Skeletal muscle satellite cell (primary cell): ENCODE results near the gene SEZ6L2.
"Not testable (repeated sequence)": the region's sequence is repeated elsewhere in the genome, so short reads cannot be mapped to it uniquely, and the experiment has no call there.

Source experiments
- H3K27me3 ChIP-seq: 2 replicates; pipeline ENCODE4 v1.7.0; 2013; ENCODE audit warnings: low read length; ENCODE audit not compliant: control insufficient read depth, insufficient read depth
- H3K36me3 ChIP-seq: 2 replicates; pipeline ENCODE4 v1.7.0; 2013; ENCODE audit warnings: mild to moderate bottlenecking, control low read depth, low read length; ENCODE audit not compliant: insufficient read depth
- H3K4me1 ChIP-seq: 2 replicates; pipeline ENCODE4 v1.7.0; 2013; ENCODE audit warnings: low read length; ENCODE audit not compliant: control insufficient read depth, insufficient read depth
- H3K4me2 ChIP-seq: 2 replicates; pipeline ENCODE4 v1.7.0; 2013; ENCODE audit warnings: mild to moderate bottlenecking, low read length
- H3K4me3 ChIP-seq: 2 replicates; pipeline ENCODE4 v1.7.0; 2013; ENCODE audit warnings: low read length
- H3K9ac ChIP-seq: 2 replicates; pipeline ENCODE4 v1.7.0; 2013; ENCODE audit warnings: mild to moderate bottlenecking, low read depth, low read length, moderate library complexity
- H3K9me3 ChIP-seq: replicated peaks from 2 replicates; pipeline ENCODE4 v1.7.0; 2013; ENCODE audit warnings: mild to moderate bottlenecking, control low read depth, low read length

Gene SEZ6L2

GRCh38 chr16:29922326-29922725 lies 23.0 kb upstream of the SEZ6L2 start:
- Histone ChIP-seq H3K4me1 (peaks cover 17% of the 10 kb centered on the region), H3K9me3 (no peaks in the 10 kb centered on the region), H3K27me3 (no peaks in the 10 kb centered on the region), H3K4me2 (no peak overlapping the region), H3K9ac (no peak overlapping the region), H3K36me3 (peaks cover 48% of the 10 kb centered on the region), H3K4me3 (no peak overlapping the region)

- Histone ChIP-seq H3K4me3 (no peak overlapping the region), H3K4me1 (peaks cover 6% of the 10 kb centered on the region), H3K36me3 (peaks cover 55% of the 10 kb centered on the region), H3K27me3 (no peaks in the 10 kb centered on the region), H3K9ac (no peak overlapping the region), H3K9me3 (no peaks in the 10 kb centered on the region), H3K4me2 (no peak overlapping the region)
These were observed 21.7 kb upstream of the SEZ6L2 start for GRCh38 chr16:29921034-29921385.

- H3K27me3 ChIP-seq: no peaks in the 10 kb centered on the region
- no peak overlapping the region for H3K9ac ChIP-seq
- H3K4me2 ChIP-seq: no peak overlapping the region
- H3K4me1 ChIP-seq: peaks cover 6% of the 10 kb centered on the region
- no peaks in the 10 kb centered on the region for H3K9me3 ChIP-seq
- no peak overlapping the region for H3K4me3 ChIP-seq
- H3K36me3 ChIP-seq: peaks cover 55% of the 10 kb centered on the region
These were observed 21.1 kb upstream of the SEZ6L2 start for GRCh38 chr16:29920288-29921033.

GRCh38 chr16:29916979-29917378 lies 17.6 kb upstream of the SEZ6L2 start:
- Histone ChIP-seq H3K4me2 (no peak overlapping the region), H3K4me1 (no peaks in the 10 kb centered on the region), H3K9ac (no peak overlapping the region), H3K27me3 (no peaks in the 10 kb centered on the region), H3K9me3 (no peaks in the 10 kb centered on the region), H3K4me3 (no peak overlapping the region), H3K36me3 (peaks cover 63% of the 10 kb centered on the region)

- no peak overlapping the region for H3K9ac ChIP-seq
- H3K27me3 ChIP-seq: no peaks in the 10 kb centered on the region
- H3K4me1 ChIP-seq: no peaks in the 10 kb centered on the region
- no peak overlapping the region for H3K4me2 ChIP-seq
- peaks cover 54% of the 10 kb centered on the region for H3K36me3 ChIP-seq
- H3K4me3 ChIP-seq: no peak overlapping the region
- H3K9me3 ChIP-seq: no peaks in the 10 kb centered on the region
These were observed 16.4 kb upstream of the SEZ6L2 start for GRCh38 chr16:29915590-29916247.

GRCh38 chr16:29913514-29913913 lies 14.2 kb upstream of the SEZ6L2 start:
- Histone ChIP-seq H3K27me3 (no peaks in the 10 kb centered on the region), H3K9ac (no peak overlapping the region), H3K36me3 (peaks cover 40% of the 10 kb centered on the region), H3K4me1 (peaks cover 8% of the 10 kb centered on the region), H3K4me3 (no peak overlapping the region), H3K9me3 (no peaks in the 10 kb centered on the region), H3K4me2 (no peak overlapping the region)

GRCh38 chr16:29912087-29912486 lies 12.7 kb upstream of the SEZ6L2 start:
- H3K9ac ChIP-seq: no peak overlapping the region
- peaks cover 29% of the 10 kb centered on the region for H3K36me3 ChIP-seq
- no peak overlapping the region for H3K4me3 ChIP-seq
- no peak overlapping the region for H3K4me2 ChIP-seq
- no peaks in the 10 kb centered on the region for H3K9me3 ChIP-seq
- H3K4me1 ChIP-seq: peaks cover 8% of the 10 kb centered on the region
- no peaks in the 10 kb centered on the region for H3K27me3 ChIP-seq

GRCh38 chr16:29911676-29912010 lies 12.3 kb upstream of the SEZ6L2 start:
- Histone ChIP-seq H3K4me3 (no peak overlapping the region), H3K9me3 (no peaks in the 10 kb centered on the region), H3K36me3 (peaks cover 24% of the 10 kb centered on the region), H3K9ac (no peak overlapping the region), H3K4me1 (peaks cover 8% of the 10 kb centered on the region), H3K4me2 (no peak overlapping the region), H3K27me3 (no peaks in the 10 kb centered on the region)

- peaks cover 24% of the 10 kb centered on the region for H3K36me3 ChIP-seq
These were observed 11.7 kb upstream of the SEZ6L2 start for GRCh38 chr16:29910819-29911675.

GRCh38 chr16:29909851-29910250 lies 10.5 kb upstream of the SEZ6L2 start:
- H3K9me3 ChIP-seq, H3K4me2 ChIP-seq, H3K4me3 ChIP-seq, H3K4me1 ChIP-seq, H3K9ac ChIP-seq, H3K27me3 ChIP-seq: not testable (repeated sequence)
- H3K36me3 ChIP-seq: peaks cover 21% of the 10 kb centered on the region

More at GRCh38 chr16:29910819-29911675, 11.7 kb upstream of the SEZ6L2 start:
- H3K9me3 ChIP-seq: no peaks in the 10 kb centered on the region
- H3K27me3 ChIP-seq: no peaks in the 10 kb centered on the region
- peaks cover 8% of the 10 kb centered on the region for H3K4me1 ChIP-seq
- H3K4me3 ChIP-seq: no peak overlapping the region
- no peak overlapping the region for H3K4me2 ChIP-seq
- no peak overlapping the region for H3K9ac ChIP-seq

GRCh38 chr16:29909391-29909790 lies 10.0 kb upstream of the SEZ6L2 start:
- H3K4me1 ChIP-seq: peaks cover 8% of the 10 kb centered on the region
- no peaks in the 10 kb centered on the region for H3K9me3 ChIP-seq
- no peak overlapping the region for H3K4me2 ChIP-seq
- H3K9ac ChIP-seq: no peak overlapping the region
- peaks cover 19% of the 10 kb centered on the region for H3K36me3 ChIP-seq
- no peak overlapping the region for H3K4me3 ChIP-seq
- no peaks in the 10 kb centered on the region for H3K27me3 ChIP-seq
